GM18520 (cell line): ENCODE results near the gene ESYT1.
A peak's percentile ranks its signal among the peaks of the same experiment; 100 is the strongest.

Experiments
- ATAC-seq: cut with Tn5 transposase; IDR thresholded peaks from one replicate; pipeline ENCODE4 v1.9.1; 2021; ENCODE audit not compliant: unreplicated experiment

Gene ESYT1

DNA sequence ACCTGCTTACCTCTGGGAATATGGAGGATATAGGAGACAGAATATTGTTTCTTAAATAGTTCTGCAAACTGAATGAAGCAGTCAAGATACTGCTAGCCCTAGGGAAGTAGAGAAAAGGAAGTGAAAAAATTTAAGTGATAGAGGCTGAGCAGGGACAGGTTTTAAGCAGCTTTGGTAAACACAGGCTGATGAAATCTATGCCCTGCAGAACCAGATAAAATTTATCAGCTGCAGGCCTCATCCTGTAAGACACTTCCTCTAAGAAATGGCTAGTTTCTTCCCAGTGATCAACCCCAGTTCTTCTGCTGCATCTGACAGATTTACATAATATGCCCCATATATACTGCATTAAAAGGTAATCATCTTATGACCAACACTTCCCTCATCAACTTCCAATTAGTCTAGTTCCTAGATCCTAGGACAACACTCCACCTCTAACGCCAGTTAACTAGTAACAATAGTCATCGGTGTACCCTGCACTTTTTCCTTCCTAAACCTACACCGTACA lies 1.3 kb upstream of the ESYT1 start:
- ATAC-seq: no peak

- no peak for ATAC-seq
Measured at GRCh38 chr12:56127485-56127887, 581 bp upstream of the ESYT1 start.

DNA sequence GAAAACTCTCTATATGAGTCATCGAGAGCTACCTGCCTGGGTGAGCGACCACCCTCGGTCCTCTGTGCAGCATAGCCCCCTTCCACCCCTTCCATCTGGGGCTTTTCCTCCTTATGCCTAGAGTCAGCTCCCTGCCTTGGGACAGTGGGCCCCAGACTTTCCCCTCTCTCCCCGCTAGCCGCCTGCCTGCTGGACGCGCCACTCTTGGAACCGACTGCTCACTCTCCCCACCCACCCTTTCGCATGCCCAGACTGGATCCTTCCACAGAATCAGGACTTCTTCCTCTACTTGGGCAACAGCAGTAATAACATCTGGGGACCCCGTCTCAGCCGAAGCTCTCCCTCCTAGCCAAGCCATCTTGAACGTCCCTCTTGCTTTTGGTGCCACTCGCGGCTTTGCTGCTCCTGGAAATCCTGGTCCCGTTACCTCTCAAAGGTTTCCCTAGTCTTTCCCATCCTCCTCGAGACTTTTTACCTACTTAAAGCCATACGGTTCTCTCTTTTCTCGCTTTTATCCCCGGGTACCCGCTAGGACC lies 671 bp downstream of the ESYT1 start:
- ATAC-seq: no peak

- ATAC-seq: no peak
Measured at GRCh38 chr12:56129206-56129941, 1.3 kb downstream of the ESYT1 start.

- ATAC-seq: no peak
Measured at GRCh38 chr12:56129942-56130495, 2.0 kb downstream of the ESYT1 start.

- no peak for ATAC-seq
Measured at GRCh38 chr12:56130876-56131275, 2.8 kb downstream of the ESYT1 start.

- no peak for ATAC-seq
Measured at GRCh38 chr12:56134897-56135296, 6.8 kb downstream of the ESYT1 start.

GRCh38 chr12:56137853-56138571 lies 9.9 kb downstream of the ESYT1 start:
- ATAC-seq: no peak

DNA sequence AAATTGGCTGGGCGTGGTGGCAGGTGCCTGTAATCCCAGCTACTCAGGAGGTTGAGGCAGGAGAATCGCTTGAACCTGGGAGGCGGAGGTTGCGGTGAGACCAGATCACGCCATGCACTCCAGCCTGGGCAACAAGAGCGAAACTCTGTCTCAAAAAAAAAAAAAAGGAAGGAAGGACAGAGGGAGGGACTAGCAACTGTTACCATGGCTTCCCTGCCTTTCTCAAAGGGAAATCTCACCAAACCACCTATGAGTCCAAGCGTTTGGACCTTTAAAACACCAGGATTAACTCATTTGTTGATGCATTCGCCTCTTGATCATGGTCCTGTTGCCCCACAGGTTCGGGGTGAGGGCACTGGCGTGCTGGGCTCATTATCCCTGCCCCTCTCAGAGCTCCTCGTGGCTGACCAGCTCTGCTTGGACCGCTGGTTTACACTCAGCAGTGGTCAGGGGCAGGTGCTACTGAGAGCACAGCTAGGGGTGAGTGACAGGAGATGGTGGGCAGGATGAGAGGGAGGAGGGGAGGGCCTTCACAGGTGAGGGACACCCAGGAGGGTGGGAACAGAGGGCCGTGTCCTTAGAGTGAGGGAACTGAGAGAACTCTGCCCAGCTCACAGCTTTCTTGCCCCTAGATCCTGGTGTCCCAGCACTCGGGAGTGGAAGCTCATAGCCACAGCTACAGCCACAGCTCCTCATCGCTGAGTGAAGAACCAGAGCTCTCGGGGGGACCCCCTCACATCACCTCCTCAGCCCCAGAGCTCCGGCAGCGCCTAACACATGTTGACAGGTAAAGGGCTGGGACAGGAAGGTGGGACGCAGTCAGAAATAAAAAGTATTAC lies 14.1 kb downstream of the ESYT1 start:
- ATAC-seq: no peak

DNA sequence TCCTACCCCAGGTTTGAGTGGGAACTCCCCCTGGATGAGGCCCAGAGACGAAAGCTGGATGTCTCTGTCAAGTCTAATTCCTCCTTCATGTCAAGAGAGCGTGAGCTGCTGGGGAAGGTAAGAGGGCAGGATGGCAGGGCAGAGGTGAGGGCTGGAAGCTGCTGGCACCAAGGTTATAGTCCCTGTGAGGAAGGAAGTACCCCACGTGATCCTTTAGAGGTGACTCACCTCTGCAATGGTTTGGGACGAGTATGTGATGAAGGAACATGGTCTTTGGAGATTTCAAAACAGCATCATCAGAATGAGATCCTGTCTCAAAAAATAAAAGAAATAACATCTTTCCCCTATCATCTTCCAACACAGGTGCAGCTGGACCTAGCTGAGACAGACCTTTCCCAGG lies 15.2 kb downstream of the ESYT1 start:
- ATAC-seq: no peak

GRCh38 chr12:56143870-56144269 lies 15.8 kb downstream of the ESYT1 start:
- ATAC-seq: no peak

GRCh38 chr12:56145217-56145616 lies 17.1 kb downstream of the ESYT1 start:
- no peak for ATAC-seq

DNA sequence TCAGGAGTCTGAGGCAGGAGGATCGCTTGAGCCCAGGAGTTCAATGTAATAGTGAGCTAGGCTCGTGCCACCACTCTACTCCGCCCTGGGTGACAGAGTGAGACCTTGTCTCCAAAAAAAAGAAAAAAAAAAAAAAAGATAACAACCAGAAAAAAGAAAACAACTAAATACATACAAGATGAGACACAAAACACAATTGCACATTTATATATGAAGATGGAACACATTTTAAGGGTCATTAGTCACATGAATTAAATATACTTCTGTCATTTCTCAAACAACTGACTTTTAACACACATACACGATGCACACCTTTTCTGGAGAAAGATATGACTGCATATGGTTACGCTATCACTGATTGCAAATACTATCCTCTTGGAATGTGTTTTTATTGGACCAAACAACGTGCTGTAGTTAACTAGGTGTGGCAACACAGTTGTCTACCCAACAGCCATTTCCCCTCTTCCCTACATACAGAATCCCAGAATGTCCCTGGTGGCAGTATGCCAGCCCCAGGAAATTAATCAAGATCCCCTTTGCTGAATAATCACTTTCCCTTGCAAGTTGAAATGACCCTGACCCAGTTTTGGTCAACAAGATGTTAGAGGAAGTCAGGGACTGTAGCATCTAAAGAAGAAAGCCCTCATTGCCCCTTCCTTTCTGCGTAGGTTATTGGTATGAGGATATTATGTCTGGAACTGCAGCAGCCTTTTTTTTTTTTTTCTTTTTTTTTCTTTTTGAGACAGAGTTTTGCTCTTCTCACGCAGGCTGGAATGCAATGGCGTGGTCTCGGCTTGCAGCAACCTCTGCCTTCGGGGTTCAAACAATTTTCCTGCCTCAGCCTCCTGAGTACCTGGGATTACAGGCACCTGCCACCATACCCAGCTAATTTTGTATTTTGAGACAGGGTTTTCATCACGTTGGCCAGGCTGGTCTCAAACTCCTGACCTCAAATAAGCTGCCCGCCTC lies 18.7 kb downstream of the ESYT1 start:
- ATAC-seq: no peak

- ATAC-seq: no peak
Measured at GRCh38 chr12:56150563-56150962, 22.5 kb downstream of the ESYT1 start.

DNA sequence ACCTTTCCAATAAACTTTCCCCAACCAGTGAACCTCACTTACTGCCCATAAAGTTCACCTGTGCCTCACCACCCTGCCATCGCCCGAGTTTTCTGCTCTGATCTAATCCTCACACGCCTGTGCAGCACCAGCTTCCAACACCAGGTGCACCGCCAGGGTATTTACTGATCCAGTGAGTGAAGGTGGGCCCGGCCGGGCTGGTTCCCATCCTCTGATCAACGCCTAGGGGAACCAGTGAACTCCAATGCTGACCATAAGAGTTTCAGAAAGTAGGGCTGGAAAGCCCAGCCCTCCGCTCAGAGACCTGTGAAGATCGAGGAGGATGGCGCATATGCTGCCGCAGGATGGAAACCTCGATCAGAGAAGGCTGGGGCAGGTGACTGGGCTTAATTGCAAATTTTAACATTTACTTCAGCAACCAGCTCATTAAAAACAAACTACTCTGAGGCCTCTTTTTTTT lies 23.6 kb downstream of the ESYT1 start:
- peak; percentile 30 for ATAC-seq

DNA sequence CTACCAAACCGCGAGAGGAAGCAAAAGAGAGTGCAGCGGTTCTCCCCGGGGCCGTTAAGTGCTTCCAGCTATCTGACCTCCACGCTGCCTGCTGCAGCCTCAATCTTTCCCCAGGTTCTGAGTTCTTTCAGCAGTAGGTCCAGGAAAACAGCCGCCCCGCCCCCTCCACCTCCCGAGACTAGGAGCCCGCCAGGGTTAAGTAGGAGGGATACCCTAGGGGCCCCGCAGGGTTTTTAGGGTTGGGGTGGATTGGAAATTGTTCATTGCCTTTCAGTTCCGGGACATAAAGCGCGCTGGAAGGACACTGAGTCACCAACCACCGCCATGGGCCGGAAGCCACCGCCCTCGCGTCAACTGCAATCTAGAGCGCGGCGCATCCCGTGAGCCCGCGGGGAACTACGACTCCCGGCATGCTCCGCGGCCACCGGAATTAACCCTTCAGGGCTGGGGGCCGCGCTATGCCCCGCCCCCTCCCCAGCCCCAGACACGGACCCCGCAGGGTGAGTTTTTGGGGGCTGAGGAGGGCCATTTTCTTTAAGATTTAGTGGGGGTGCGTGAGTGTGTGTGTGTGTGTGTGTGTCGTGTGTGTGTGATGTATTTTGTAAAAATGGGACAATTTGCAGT lies 24.2 kb downstream of the ESYT1 start, which contains the start of gene MYL6B:
TSS of gene MYL6B (plus strand) at position 456 of the 624 bp plus-strand sequence. CDS start 1,332 bp downstream, outside the sequence.
- peak; percentile 90 for ATAC-seq

GRCh38 chr12:56152756-56153677 lies 24.9 kb downstream of the ESYT1 start:
- ATAC-seq: no peak

- ATAC-seq: no peak
Measured at GRCh38 chr12:56153678-56154065, 25.6 kb downstream of the ESYT1 start.
